HG03378 (cell line): ENCODE results near the gene SIRT7.

Experiments
- ATAC-seq: cut with Tn5 transposase; IDR thresholded peaks from one replicate; pipeline ENCODE4 v1.9.1; 2021; ENCODE audit warnings: mild to moderate bottlenecking, moderate library complexity; ENCODE audit not compliant: unreplicated experiment

The SIRT7 gene

DNA sequence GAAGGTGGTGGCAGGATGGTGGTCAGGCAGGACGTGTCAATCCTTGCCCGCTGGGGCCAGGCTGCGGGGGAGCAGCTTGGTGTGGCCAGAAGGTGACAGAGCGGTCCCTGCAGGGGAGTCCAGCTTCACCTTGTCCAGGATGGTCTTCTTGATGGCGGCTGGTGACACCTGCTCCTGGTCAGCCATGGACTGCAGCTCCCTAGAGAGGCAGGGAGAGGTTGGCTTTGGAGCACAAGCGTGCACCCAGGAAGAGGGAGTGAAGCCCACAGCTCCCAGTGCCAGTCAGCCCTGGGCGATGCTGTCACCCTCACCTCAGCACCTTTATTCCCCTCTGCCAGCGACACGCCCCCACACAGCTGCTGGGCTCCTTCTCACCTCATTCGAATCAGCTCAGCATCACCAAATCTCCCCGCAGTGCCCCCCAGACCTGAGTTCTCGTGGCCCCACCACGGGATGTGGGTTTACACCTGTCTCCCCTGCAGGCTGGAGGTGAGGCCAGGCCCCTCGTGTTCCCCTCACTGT is 15.3 kb upstream of the SIRT7 start:
- no peak for ATAC-seq

- ATAC-seq = no peak
Observed at GRCh38 chr17:81932333-81932983, 14.5 kb upstream of the SIRT7 start.

GRCh38 chr17:81931557-81932332 is 13.8 kb upstream of the SIRT7 start:
- ATAC-seq = no peak

DNA sequence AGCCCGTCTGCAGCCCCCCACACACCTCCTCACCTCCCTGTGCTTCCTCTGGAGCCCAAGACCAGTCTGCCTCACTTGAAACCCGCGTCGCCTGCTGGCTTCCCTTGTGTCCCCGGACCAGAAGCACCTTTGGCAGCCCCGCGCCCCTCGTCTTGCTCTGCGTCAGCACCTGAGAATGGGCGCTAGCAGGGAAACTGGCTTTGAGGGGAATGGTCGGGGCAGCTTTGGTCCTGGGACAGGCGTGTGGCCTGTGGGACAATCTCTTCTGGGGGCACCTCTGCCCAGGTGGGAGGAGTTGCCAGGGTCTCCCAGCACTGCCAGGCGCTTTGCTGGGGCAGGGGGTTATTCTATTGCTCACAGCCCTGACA is 13.2 kb upstream of the SIRT7 start:
- ATAC-seq = no peak

- ATAC-seq = no peak
Observed at GRCh38 chr17:81930142-81931125, 12.5 kb upstream of the SIRT7 start.

GRCh38 chr17:81929253-81930141 is 11.5 kb upstream of the SIRT7 start:
- ATAC-seq = no peak

DNA sequence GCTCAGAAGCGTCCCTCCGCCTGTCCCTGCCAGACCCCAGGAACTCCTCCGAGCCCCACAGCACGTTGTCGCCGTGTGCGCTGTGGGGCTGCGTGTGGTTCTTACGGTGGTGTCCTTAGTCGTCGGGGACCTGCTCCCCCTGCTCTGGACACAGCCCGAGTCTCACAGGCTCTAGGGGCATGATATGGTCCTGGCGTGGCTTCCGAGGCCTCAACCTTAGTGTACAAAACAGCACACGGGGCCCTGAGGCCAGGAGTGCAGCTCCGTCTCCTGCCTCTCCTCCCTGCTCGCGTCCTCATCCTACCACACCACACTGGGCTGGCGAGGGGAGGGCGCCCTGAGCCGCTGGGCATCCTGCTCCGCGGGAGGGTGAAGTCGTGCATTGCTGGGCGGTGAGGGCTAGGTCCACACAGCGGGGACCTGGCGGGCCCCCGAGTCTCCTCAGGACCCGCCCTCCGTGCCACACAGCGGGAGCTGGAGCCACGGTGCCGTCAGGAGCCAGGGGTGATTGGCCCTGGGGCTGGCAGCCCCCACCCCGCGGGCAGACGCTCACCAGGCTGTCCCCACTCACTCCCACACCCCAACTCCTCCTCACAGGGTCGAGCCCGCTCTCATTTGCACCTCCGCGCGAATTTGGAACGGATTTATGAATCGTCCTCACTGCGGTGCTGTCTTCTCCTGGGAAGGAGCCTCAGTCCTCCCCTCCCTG is 10.7 kb upstream of the SIRT7 start:
- ATAC-seq = no peak

- peak; percentile 49 for ATAC-seq
Observed at GRCh38 chr17:81927653-81928543, 9.9 kb upstream of the SIRT7 start, which contains the start of gene MAFG. MAFG (minus strand) TSS chr17:81927735; CDS start chr17:81923185, 4,550 bp downstream.

DNA sequence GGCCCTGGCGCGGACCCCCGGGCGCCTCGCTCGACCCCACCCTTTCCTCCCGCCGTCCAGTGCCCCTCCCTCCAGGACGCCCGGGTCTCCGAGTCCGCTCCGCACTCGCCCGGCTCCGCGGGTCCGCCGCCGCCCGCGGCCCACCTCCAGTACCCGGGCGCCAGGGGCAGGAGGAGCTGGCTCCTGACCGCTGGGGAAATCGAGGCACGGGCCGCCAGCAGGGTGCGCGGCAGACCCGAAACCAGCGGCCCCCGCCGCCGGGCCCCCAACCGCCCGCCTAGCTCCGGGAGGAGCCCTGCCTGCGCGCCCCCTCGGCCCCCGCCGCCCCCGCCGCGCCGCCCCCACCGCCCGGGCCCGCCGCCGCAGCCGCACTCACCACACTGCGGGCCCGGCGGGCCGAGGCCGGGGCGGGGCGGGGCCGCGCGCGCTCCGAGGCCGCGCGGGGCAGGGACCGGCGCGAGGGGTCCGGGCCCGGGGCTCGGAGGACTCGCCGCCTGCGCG is 9.2 kb upstream of the SIRT7 start:
- ATAC-seq = no peak

GRCh38 chr17:81926451-81927151 is 8.6 kb upstream of the SIRT7 start:
- no peak for ATAC-seq

DNA sequence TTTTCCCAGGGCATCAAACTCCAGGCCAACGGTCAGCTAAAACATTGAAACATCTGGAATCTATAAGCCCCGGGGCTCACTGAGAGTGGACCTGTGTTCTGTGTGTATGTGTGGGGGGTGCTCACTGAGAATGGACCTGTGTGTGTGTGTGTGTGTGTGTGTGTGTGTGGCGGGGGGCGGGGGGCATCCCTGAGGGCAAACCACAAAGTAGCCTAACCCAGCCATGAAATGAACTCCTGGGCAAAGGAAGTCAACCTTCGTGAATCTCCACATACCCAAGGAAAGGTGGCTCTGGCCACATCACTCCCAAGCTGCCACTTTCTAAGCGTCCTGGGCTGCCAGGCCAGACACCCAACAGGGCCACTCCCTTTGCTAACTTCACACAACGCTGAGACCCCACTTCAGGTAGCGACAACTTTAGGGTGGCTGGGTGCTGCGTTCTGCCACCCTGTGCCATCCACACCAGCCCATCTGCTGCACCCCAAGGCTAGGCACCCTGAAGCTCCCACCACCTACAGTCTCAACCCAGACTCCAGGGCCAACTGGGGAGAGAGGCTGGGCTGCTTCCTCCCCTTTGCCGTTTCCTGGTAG is 8.0 kb upstream of the SIRT7 start:
- no peak for ATAC-seq

GRCh38 chr17:81924557-81925532 is 6.9 kb upstream of the SIRT7 start:
- no peak for ATAC-seq

GRCh38 chr17:81923302-81924260 is 5.6 kb upstream of the SIRT7 start:
- ATAC-seq = no peak

DNA sequence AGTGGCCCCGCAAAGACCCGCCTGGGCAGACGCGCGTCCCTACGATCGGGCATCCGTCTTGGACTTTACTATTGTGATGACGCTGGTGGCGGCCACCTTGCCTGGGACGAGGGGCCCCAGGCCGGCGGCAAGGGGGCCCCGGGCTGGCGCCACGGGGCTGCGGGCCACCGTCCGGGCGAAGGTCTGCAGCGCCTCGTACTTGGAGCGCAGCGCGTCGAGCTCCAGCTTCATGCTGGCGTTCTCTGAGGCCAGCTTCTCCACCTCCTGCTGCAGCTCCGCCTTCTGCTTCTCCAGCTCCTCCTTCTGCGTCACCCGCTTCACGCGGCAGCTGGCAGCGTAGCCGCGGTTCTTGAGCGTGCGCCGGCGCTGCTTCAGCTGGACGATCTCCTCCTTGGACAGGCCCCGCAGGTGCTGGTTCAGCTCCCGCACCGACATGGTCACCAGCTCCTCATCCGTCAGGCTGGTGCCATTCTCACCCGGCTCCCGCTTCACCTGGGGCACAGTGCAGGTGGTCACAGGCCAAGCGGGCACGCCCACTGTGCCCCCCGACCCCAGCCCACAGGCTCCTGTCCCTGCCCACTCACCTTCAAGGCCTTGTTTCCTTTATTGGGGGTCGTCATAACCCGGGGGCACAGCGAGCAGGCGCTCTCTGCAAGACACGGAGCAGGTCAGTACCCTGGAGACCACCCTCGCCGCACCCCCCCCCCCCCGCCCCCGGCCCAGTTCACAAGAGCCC is 4.8 kb upstream of the SIRT7 start:
- no peak for ATAC-seq
